Bronchial epithelial cell (primary cell): ENCODE results near the gene PRUNE1. TPM values are rescaled to one million over a fixed set of nuclear protein-coding genes. Genes with fewer than 3 reads are reported as not detected.

ENCODE experiments used
- DNase-seq: peaks from one replicate; pipeline ENCODE4 v3.0.0-alpha.2; 2010; ENCODE audit warnings: low read depth
- FAIRE-seq: peaks from 2 replicates; lab custom pipeline; 2011; peaks lifted over from hg19 to GRCh38; lab: Jason Lieb, UNC
- H3K27me3 ChIP-seq: 2 replicates; pipeline ENCODE4 v1.5.1; 2011; ENCODE audit warnings: low read length; ENCODE audit not compliant: control insufficient read depth, insufficient read depth
- H3K36me3 ChIP-seq: 2 replicates; pipeline ENCODE4 v1.5.1; 2011; ENCODE audit warnings: low read length; ENCODE audit not compliant: control insufficient read depth, insufficient read depth
- H3K4me3 ChIP-seq: 2 replicates; pipeline ENCODE4 v1.5.1; 2011; ENCODE audit warnings: mild to moderate bottlenecking, low read depth, low read length, control low read depth
- CTCF ChIP-seq: IDR thresholded peaks from 2 replicates; pipeline ENCODE4 v1.5.1; 2011; ENCODE audit warnings: mild to moderate bottlenecking, moderate library complexity, low read length, control low read depth, inconsistent platforms; ENCODE audit not compliant: insufficient read depth, severe bottlenecking
- total RNA-seq: library from RNA; depleted of rRNA; stranded (reverse); fragments of >200 nt; gene quantifications from 2 replicates; pipeline ENCODE4 v1.2.1, GENCODE V29; 2014

Gene PRUNE1
- total RNA-seq, 1 donor from 2014 or later = 6.6 TPM

GRCh38 chr1:151051356-151052009 lies 43.2 kb downstream of the PRUNE1 start:
- Histone ChIP-seq H3K4me3 (no peak overlapping the region), H3K27me3 (no peaks in the 10 kb centered on the region), H3K36me3 (peaks cover 18% of the 10 kb centered on the region)
- no peak for FAIRE-seq
- DNase-seq = no peak
- no peak for TF ChIP-seq CTCF

- FAIRE-seq = no peak
- Histone ChIP-seq H3K27me3 (no peaks in the 10 kb centered on the region), H3K4me3 (no peak overlapping the region), H3K36me3 (peaks cover 24% of the 10 kb centered on the region)
- no peak for TF ChIP-seq CTCF
- DNase-seq = no peak
These were observed 46.8 kb downstream of the PRUNE1 start for GRCh38 chr1:151054971-151055547.

- TF ChIP-seq CTCF = no peak
- Histone ChIP-seq H3K27me3 (no peaks in the 10 kb centered on the region), H3K36me3 (peaks cover 24% of the 10 kb centered on the region), H3K4me3 (no peak overlapping the region)
- FAIRE-seq (no peak), DNase-seq (no peak)
These were observed 47.3 kb downstream of the PRUNE1 start for GRCh38 chr1:151055581-151055980.

GRCh38 chr1:151056149-151056548 lies 47.9 kb downstream of the PRUNE1 start:
- FAIRE-seq (no peak), DNase-seq (no peak)
- no peaks in the 10 kb centered on the region for H3K27me3 ChIP-seq
- no peak overlapping the region for H3K4me3 ChIP-seq
- peaks cover 24% of the 10 kb centered on the region for H3K36me3 ChIP-seq
- TF ChIP-seq CTCF = no peak

GRCh38 chr1:151058692-151059091 lies 50.4 kb downstream of the PRUNE1 start:
- TF ChIP-seq CTCF = no peak
- Histone ChIP-seq H3K36me3 (peaks cover 15% of the 10 kb centered on the region), H3K27me3 (no peaks in the 10 kb centered on the region), H3K4me3 (peak overlapping the region; percentile 92)
- DNase-seq (peak; percentile 84), FAIRE-seq (no peak)
